GM21576 (cell line): ENCODE measurements around the gene MUC7.

Source experiments
- ATAC-seq: cut with Tn5 transposase; IDR thresholded peaks from one replicate; pipeline ENCODE4 v1.9.1; 2021; ENCODE audit warnings: mild to moderate bottlenecking, moderate library complexity; ENCODE audit not compliant: unreplicated experiment

Gene MUC7

DNA sequence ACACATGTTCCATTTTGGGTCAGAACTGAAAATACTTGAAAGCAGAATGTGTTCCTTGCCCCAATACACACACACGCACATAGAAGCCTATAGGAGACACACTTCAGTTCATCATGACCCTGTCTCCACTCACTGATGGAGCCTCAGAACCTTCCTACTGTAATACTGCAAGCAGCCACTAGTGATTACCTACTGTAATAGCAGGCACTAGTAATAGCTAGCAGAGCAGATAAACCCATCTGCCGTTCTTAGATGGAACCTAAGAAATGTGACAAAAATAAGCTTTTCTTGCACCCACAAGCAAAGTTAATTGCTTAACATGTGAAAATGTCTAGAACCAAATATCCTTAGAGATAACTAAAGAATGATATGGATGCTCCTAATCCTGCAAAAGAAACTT is 60.0 kb downstream of the MUC7 start:
- ATAC-seq: peak; percentile 75
